ENCODE results near the gene SPATC1L. TPM values are rescaled to one million over a fixed set of nuclear protein-coding genes. Genes with fewer than 3 reads are reported as not detected.
A peak's percentile ranks its signal among the peaks of the same experiment; 100 is the strongest.
"Not testable (repeated sequence)": the region's sequence is repeated elsewhere in the genome, so short reads cannot be mapped to it uniquely, and the experiment has no call there.

Gene SPATC1L
- total RNA-seq, 1 experiment from 2014 or later, result 4.3 TPM

- in situ Hi-C loops (cut with HindIII; ENCODE audit: low pct_unique_long_range_greater_than_20kb, low sequenced_read_pairs), result no loop called here
- no peak for DNase-seq (ENCODE audit: low read depth, low spot score)
Measured at GRCh38 chr21:46189959-46190490, 5.8 kb upstream of the SPATC1L start.

GRCh38 chr21:46189213-46189958 lies 5.1 kb upstream of the SPATC1L start:
- no peak for DNase-seq (ENCODE audit: low read depth, low spot score)
- in situ Hi-C loops (cut with HindIII; ENCODE audit: low pct_unique_long_range_greater_than_20kb, low sequenced_read_pairs), result no loop called here

- in situ Hi-C loops (cut with HindIII; ENCODE audit: low pct_unique_long_range_greater_than_20kb, low sequenced_read_pairs), result no loop called here
- DNase-seq (ENCODE audit: low read depth, low spot score), result peak; percentile 10
Measured at GRCh38 chr21:46188226-46189212, 4.3 kb upstream of the SPATC1L start.

- no peak for DNase-seq (ENCODE audit: low read depth, low spot score)
- in situ Hi-C loops (cut with HindIII; ENCODE audit: low pct_unique_long_range_greater_than_20kb, low sequenced_read_pairs), result no loop called here
Measured at GRCh38 chr21:46187814-46188213, 3.6 kb upstream of the SPATC1L start.

GRCh38 chr21:46187261-46187660 lies 3.0 kb upstream of the SPATC1L start:
- in situ Hi-C loops (cut with HindIII; ENCODE audit: low pct_unique_long_range_greater_than_20kb, low sequenced_read_pairs), result no loop called here
- DNase-seq (ENCODE audit: low read depth, low spot score), result no peak

- DNase-seq (ENCODE audit: low read depth, low spot score), result no peak
- in situ Hi-C loops (cut with HindIII; ENCODE audit: low pct_unique_long_range_greater_than_20kb, low sequenced_read_pairs), result no loop called here
Measured at GRCh38 chr21:46185716-46186115, 1.5 kb upstream of the SPATC1L start.

GRCh38 chr21:46184625-46185555 lies 631 bp upstream of the SPATC1L start:
- in situ Hi-C loops (cut with HindIII; ENCODE audit: low pct_unique_long_range_greater_than_20kb, low sequenced_read_pairs), result no loop called here

GRCh38 chr21:46183337-46183909 lies 836 bp downstream of the SPATC1L start:
- not testable (repeated sequence) for DNase-seq (ENCODE audit: low read depth, low spot score)

More at GRCh38 chr21:46184625-46185555, 631 bp upstream of the SPATC1L start:
- peak; percentile 76 for DNase-seq (ENCODE audit: low read depth, low spot score)

GRCh38 chr21:46182548-46183336 lies 1.5 kb downstream of the SPATC1L start:
- in situ Hi-C loops (cut with HindIII; ENCODE audit: low pct_unique_long_range_greater_than_20kb, low sequenced_read_pairs), result no loop called here

More at GRCh38 chr21:46183337-46183909, 836 bp downstream of the SPATC1L start:
- in situ Hi-C loops (cut with HindIII; ENCODE audit: low pct_unique_long_range_greater_than_20kb, low sequenced_read_pairs), result not testable (repeated sequence)

GRCh38 chr21:46181953-46182547 lies 2.2 kb downstream of the SPATC1L start:
- no peak for DNase-seq (ENCODE audit: low read depth, low spot score)
- in situ Hi-C loops (cut with HindIII; ENCODE audit: low pct_unique_long_range_greater_than_20kb, low sequenced_read_pairs), result no loop called here

More at GRCh38 chr21:46182548-46183336, 1.5 kb downstream of the SPATC1L start:
- DNase-seq (ENCODE audit: low read depth, low spot score), result no peak

GRCh38 chr21:46181436-46181835 lies 2.8 kb downstream of the SPATC1L start:
- no peak for DNase-seq (ENCODE audit: low read depth, low spot score)
- in situ Hi-C loops (cut with HindIII; ENCODE audit: low pct_unique_long_range_greater_than_20kb, low sequenced_read_pairs), result no loop called here

GRCh38 chr21:46180778-46181391 lies 3.4 kb downstream of the SPATC1L start:
- in situ Hi-C loops (cut with HindIII; ENCODE audit: low pct_unique_long_range_greater_than_20kb, low sequenced_read_pairs), result no loop called here

GRCh38 chr21:46180079-46180722 lies 4.1 kb downstream of the SPATC1L start:
- no peak for DNase-seq (ENCODE audit: low read depth, low spot score)
- in situ Hi-C loops (cut with HindIII; ENCODE audit: low pct_unique_long_range_greater_than_20kb, low sequenced_read_pairs), result no loop called here

More at GRCh38 chr21:46180778-46181391, 3.4 kb downstream of the SPATC1L start:
- no peak for DNase-seq (ENCODE audit: low read depth, low spot score)

GRCh38 chr21:46179708-46180078 lies 4.6 kb downstream of the SPATC1L start:
- no peak for DNase-seq (ENCODE audit: low read depth, low spot score)
- in situ Hi-C loops (cut with HindIII; ENCODE audit: low pct_unique_long_range_greater_than_20kb, low sequenced_read_pairs), result no loop called here

- no peak for DNase-seq (ENCODE audit: low read depth, low spot score)
- in situ Hi-C loops (cut with HindIII; ENCODE audit: low pct_unique_long_range_greater_than_20kb, low sequenced_read_pairs), result no loop called here
Measured at GRCh38 chr21:46178961-46179360, 5.3 kb downstream of the SPATC1L start.
